ENCODE measurements around the gene CCNY. TPM values are rescaled to one million over a fixed set of nuclear protein-coding genes. Genes with fewer than 3 reads are reported as not detected.
A peak's percentile ranks its signal among the peaks of the same experiment; 100 is the strongest.

CCNY gene
- total RNA-seq, 1 experiment from 2014 or later = 53.3 TPM

GRCh38 chr10:35378541-35379210, 42.4 kb downstream of the CCNY start:
- POLR2A ChIA-PET = interaction anchor here (1.0 kb wide), 1 partner anchor 122 kb away, joined by 3 read pairs; no protein-coding TSS in a partner anchor
- Mint-ChIP-seq H3K4me3 (no peak overlapping the region; the same call in 1 of the 2 replicates), H3K36me3 (no peaks in the 10 kb centered on the region), H3K27ac (peak overlapping the region; percentile 85), H3K9me3 (peaks cover 4% of the 10 kb centered on the region), H3K27me3 (ENCODE audit: low read depth) (no peaks in the 10 kb centered on the region), H3K4me1 (peaks cover 44% of the 10 kb centered on the region)
- DNase-seq (ENCODE audit: low spot score) = no peak
- ATAC-seq = peak; percentile 46
- CTCF ChIA-PET = interaction anchor here (0.7 to 1.6 kb wide), 10 partner anchors 28 to 266 kb away, joined by 3 to 8 read pairs (median 4); no protein-coding TSS in a partner anchor
- TF ChIP-seq NR1H2 (CRISPR knock-in tag; IDR thresholded peaks at IDR 0.05) (no peak), ZNF232 (CRISPR knock-in tag; IDR thresholded peaks at IDR 0.05) (no peak), USF1 (CRISPR knock-in tag; IDR thresholded peaks at IDR 0.05) (no peak), STAT6 (CRISPR knock-in tag; conservative IDR thresholded peaks at IDR 0.05; ENCODE audit: low read depth) (no peak), ZMAT4 (CRISPR knock-in tag; IDR thresholded peaks at IDR 0.05) (no peak), MYBL2 (CRISPR knock-in tag; IDR thresholded peaks at IDR 0.05) (no peak), PREB (CRISPR knock-in tag; IDR thresholded peaks at IDR 0.05; ENCODE audit: borderline replicate concordance) (no peak), ZNF396 (CRISPR knock-in tag; IDR thresholded peaks at IDR 0.05; ENCODE audit: borderline replicate concordance) (no peak), TEAD4 (CRISPR knock-in tag; IDR thresholded peaks at IDR 0.05) (no peak), ZNF423 (CRISPR knock-in tag; IDR thresholded peaks at IDR 0.05) (no peak), ZNF425 (CRISPR knock-in tag; conservative IDR thresholded peaks at IDR 0.05) (no peak), JUN (CRISPR knock-in tag; IDR thresholded peaks at IDR 0.05) (no peak), JAZF1 (CRISPR knock-in tag; IDR thresholded peaks at IDR 0.05) (no peak), ARID4B (CRISPR knock-in tag; IDR thresholded peaks at IDR 0.05; ENCODE audit: borderline replicate concordance) (no peak)

Measured in WTC11 (cell line).